ENCODE results near the gene UGGT2. TPM values are rescaled to one million over a fixed set of nuclear protein-coding genes. Genes with fewer than 3 reads are reported as not detected.
"Not testable (repeated sequence)": the region's sequence is repeated elsewhere in the genome, so short reads cannot be mapped to it uniquely, and the experiment has no call there.

The UGGT2 gene
- total RNA-seq, 2 experiments from 2014 or later, result not detected

DNA sequence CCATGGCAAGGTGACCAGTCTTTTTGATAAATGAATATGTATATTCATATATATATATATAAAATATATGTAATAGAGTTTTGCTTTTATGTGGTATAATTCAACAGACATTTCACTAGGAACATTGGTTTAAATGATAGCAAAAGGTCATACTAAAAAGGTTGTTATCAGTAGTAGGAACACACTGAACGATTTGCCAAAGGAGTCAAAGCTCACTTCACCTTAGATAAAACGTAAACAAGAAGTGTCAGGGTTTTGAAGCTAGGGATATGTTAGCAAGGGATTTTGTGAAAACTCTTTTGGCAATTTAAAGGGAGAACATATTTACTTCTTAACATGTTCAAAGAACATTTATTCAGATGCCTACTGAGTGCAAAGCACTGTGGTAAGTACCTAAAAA, 28.7 kb upstream of the UGGT2 start:
- CTCF ChIA-PET, result no interaction called here
- Mint-ChIP-seq H3K9me3 (no peaks in the 10 kb centered on the region), H3K4me1 (no peaks in the 10 kb centered on the region), H3K27me3 (peaks cover 2% of the 10 kb centered on the region), H3K27ac (no peak overlapping the region), H3K36me3 (ENCODE audit: low read depth) (no peaks in the 10 kb centered on the region), H3K4me3 (no peak overlapping the region)
- DNase-seq, result no peak
- POLR2A ChIA-PET, result no interaction called here

DNA sequence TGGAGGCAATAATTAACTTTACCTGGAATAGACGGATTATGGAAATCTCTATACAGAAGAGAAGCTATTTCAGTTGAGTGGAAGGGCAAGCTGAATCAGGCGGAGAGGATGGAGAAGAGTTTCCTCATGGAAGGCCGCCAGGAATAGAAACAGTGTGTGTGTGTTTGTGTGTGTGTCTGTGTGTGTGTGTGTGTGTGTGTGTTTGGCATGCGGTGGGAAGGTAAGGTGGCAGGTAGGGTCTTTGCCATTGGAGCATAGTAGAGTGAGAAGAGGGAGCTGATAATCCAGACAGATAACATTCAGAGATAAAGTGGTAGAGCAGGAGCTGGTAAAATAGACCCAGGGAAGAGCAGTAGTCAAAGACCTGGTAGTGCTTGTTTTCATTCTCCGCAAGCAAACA, 27.5 kb upstream of the UGGT2 start:
- DNase-seq, result no peak
- ChIA-PET POLR2A (no interaction called here), CTCF (no interaction called here)
- no peak overlapping the region for H3K4me3 Mint-ChIP-seq
- no peaks in the 10 kb centered on the region for H3K4me1 Mint-ChIP-seq
- no peaks in the 10 kb centered on the region for H3K36me3 Mint-ChIP-seq (ENCODE audit: low read depth)
- H3K27me3 Mint-ChIP-seq, result peaks cover 2% of the 10 kb centered on the region
- no peak overlapping the region for H3K27ac Mint-ChIP-seq
- H3K9me3 Mint-ChIP-seq, result no peaks in the 10 kb centered on the region

DNA sequence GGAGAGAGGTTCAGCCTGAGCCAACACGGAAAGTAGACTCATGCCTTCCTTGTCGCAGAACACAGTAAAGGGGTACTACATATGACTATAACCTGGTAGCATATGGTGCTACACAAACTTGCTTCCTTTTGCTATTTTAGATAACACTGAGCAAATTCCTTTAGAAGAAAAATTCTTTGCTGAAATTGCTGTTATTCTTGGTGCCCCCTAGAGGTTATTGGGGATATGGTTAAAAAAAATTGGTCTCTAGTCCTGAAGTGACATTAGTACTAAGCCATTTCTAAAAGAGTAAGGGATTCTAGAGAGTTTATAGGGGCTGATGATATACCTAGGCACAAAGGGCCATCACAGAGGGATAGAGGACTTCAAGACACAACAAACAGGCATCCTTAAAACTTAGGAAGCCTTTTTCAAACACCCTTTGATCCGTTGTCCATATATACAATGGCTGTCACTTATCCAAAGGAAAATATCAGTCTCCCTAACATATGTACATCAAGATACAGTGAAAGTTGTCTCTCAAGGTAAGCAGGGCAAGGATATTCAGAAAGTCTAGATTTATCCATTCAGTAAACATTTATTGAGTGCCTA, 22.8 kb upstream of the UGGT2 start:
- H3K27me3 Mint-ChIP-seq, result peaks cover 2% of the 10 kb centered on the region
- no peaks in the 10 kb centered on the region for H3K4me1 Mint-ChIP-seq
- H3K36me3 Mint-ChIP-seq (ENCODE audit: low read depth), result no peaks in the 10 kb centered on the region
- H3K27ac Mint-ChIP-seq, result no peak overlapping the region
- ChIA-PET POLR2A (no interaction called here), CTCF (no interaction called here)
- no peaks in the 10 kb centered on the region for H3K9me3 Mint-ChIP-seq
- no peak overlapping the region for H3K4me3 Mint-ChIP-seq
- DNase-seq, result no peak

DNA sequence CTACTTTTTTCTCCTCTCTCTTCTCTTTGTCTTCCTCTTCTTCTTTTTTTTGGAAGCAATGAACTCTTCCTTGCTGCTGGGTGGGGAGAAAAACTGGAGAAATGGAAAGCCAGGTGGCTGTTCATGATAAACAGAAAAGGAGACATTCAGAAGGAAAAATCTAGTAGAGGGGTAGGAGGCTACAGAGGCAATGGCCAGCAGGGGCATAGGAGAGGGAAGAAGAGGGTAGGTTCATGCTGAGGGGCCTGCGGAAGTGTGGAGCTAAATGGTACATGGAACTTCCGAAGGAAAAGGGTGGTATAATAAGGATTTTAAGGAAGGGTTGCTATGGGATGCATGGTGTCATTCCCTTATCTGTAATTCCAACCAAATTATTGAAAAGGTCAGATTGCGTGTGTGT, 19.2 kb upstream of the UGGT2 start:
- H3K4me1 Mint-ChIP-seq, result no peaks in the 10 kb centered on the region
- no peak for DNase-seq
- no peaks in the 10 kb centered on the region for H3K9me3 Mint-ChIP-seq
- CTCF ChIA-PET, result interaction anchor here (1.2 kb wide), 1 partner anchor 11 kb away, joined by 3 read pairs; no protein-coding TSS in a partner anchor
- POLR2A ChIA-PET, result no interaction called here
- no peak overlapping the region for H3K27ac Mint-ChIP-seq
- H3K36me3 Mint-ChIP-seq (ENCODE audit: low read depth), result no peaks in the 10 kb centered on the region
- H3K4me3 Mint-ChIP-seq, result no peak overlapping the region
- H3K27me3 Mint-ChIP-seq, result no peaks in the 10 kb centered on the region

DNA sequence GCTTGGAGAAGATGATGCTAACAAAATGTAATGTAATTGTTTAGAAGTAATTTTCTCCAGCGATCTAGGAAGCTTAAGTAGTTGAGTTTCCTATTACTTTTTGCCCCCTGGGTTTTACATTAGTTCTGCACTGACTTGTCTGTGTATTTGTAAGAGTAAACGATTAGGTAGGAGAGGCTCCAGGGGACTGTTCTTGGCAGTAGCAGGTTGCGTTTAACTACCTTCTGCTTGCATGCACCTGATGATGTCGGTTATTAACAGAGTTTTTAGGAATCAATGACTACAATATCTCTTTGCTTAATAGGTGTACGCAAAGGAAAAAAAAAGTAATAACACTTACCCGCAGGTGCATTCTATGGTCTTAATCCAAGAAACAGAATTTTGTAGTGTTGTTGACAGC, 18.3 kb upstream of the UGGT2 start:
- no peaks in the 10 kb centered on the region for H3K9me3 Mint-ChIP-seq
- no peaks in the 10 kb centered on the region for H3K4me1 Mint-ChIP-seq
- ChIA-PET CTCF (interaction anchor here (1.1 kb wide), 1 partner anchor 7 kb away, joined by 3 read pairs; no protein-coding TSS in a partner anchor), POLR2A (no interaction called here)
- no peak for DNase-seq
- H3K27ac Mint-ChIP-seq, result no peak overlapping the region
- H3K4me3 Mint-ChIP-seq, result no peak overlapping the region
- H3K36me3 Mint-ChIP-seq (ENCODE audit: low read depth), result no peaks in the 10 kb centered on the region
- no peaks in the 10 kb centered on the region for H3K27me3 Mint-ChIP-seq

DNA sequence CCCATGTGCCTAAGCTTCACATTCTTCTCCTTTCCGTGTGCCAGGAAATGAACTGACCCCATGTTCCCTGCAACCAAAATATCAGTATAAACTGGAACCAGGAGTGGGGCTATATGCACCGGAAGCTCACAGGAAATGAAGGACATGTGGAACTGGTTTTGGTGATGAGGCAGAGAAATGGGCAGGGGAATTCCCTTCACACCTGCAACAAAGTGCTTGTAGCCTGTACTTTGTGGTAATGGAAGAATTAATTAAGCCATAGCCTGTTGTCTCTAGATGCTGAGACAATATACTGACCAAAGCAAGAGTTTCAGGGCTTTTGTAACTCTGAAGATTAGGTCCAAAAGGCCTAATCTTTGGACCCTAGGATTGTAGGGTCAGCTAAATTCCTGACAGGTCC, 15.5 kb upstream of the UGGT2 start:
- CTCF ChIA-PET, result no interaction called here
- H3K27me3 Mint-ChIP-seq, result no peaks in the 10 kb centered on the region
- no peak for DNase-seq
- no peak overlapping the region for H3K27ac Mint-ChIP-seq
- POLR2A ChIA-PET, result no interaction called here
- no peaks in the 10 kb centered on the region for H3K4me1 Mint-ChIP-seq
- H3K4me3 Mint-ChIP-seq, result no peak overlapping the region
- no peaks in the 10 kb centered on the region for H3K36me3 Mint-ChIP-seq (ENCODE audit: low read depth)
- no peaks in the 10 kb centered on the region for H3K9me3 Mint-ChIP-seq

DNA sequence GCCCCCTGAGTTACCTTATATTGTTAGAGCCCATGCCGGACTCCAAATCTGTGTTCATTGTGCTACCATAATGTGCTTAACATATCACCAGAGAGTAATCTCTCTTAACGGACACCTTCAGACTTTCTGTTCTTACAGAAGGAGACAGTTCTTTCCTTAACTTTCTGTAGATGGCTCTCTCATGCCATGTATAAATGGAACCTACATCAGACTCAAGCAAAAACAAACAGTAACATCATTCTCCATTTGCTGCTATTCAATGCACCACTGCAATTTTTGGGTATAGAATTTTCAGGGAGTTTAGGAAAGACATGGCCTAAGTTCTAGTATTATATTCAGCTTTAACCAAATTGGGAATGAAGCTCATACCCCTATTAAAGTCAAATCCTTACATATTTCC, 12.6 kb upstream of the UGGT2 start:
- CTCF ChIA-PET, result no interaction called here
- H3K27ac Mint-ChIP-seq, result no peak overlapping the region
- no peak overlapping the region for H3K4me3 Mint-ChIP-seq
- DNase-seq, result no peak
- no peaks in the 10 kb centered on the region for H3K4me1 Mint-ChIP-seq
- no peaks in the 10 kb centered on the region for H3K27me3 Mint-ChIP-seq
- POLR2A ChIA-PET, result no interaction called here
- H3K36me3 Mint-ChIP-seq (ENCODE audit: low read depth), result no peaks in the 10 kb centered on the region
- no peaks in the 10 kb centered on the region for H3K9me3 Mint-ChIP-seq

DNA sequence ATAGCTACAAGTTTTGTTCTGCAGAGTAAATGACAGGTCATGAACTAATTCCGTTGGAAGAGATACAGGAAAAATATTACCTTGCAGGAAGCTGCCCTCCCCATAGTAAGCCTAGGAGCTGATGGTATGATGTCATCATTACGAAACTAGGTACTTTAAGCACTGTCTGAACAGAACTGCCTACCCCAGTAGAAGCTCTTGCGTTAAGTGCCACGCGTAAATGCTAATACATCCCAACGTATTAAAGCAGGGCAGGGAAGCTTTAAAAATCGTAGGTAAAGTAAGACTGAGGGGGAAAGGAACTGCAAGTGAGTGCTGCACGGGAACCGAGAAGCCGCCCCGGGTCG, 572 bp downstream of the UGGT2 start:
- ChIA-PET POLR2A (no interaction called here), CTCF (no interaction called here)
- Mint-ChIP-seq H3K9me3 (peaks cover 12% of the 10 kb centered on the region), H3K27ac (no peak overlapping the region), H3K4me3 (peak overlapping the region; percentile 45), H3K4me1 (peaks cover 5% of the 10 kb centered on the region), H3K36me3 (ENCODE audit: low read depth) (no peaks in the 10 kb centered on the region), H3K27me3 (peaks cover 28% of the 10 kb centered on the region)
- no peak for DNase-seq

DNA sequence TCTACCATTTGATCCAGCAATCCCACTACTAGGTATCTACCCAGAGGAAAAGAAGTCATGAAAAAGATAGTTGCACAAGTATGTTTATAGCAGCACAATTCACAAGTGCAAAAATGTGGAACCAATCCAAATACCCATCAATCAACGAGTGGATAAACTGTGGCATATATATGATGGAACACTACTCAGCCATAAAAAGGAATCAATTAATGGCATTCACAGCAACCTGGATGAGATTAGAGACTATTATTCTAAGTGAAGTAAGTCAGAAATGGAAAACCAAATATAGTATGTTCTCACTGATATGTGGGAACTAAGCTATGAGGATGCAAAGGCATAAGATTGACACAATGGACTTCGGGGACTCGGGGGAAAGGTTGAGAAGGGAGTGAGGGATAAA, 1.3 kb downstream of the UGGT2 start:
- H3K9me3 Mint-ChIP-seq, result peaks cover 12% of the 10 kb centered on the region
- H3K27ac Mint-ChIP-seq; H3K4me3 Mint-ChIP-seq; H3K4me1 Mint-ChIP-seq; CTCF ChIA-PET; DNase-seq; POLR2A ChIA-PET; H3K36me3 Mint-ChIP-seq (ENCODE audit: low read depth): not testable (repeated sequence)
- peaks cover 28% of the 10 kb centered on the region for H3K27me3 Mint-ChIP-seq

DNA sequence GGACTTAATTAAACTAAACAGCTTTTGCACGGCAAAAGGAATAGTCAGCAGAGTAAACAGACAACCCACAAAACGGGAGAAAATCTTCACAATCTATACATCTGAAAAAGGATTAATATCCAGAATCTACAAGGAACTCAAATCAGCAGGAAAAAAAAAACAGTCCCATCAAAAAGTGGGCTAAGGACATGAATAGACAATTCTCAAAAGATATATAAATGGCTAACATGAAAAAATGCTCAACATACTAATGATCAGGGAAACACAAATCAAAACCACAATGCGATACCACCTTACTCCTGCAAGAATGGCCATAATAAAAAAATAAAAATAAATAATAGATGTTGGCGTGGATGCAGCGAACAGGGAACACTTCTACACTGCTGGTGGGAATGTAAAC, 1.7 kb downstream of the UGGT2 start:
- CTCF ChIA-PET; H3K4me3 Mint-ChIP-seq; H3K4me1 Mint-ChIP-seq; POLR2A ChIA-PET; H3K27ac Mint-ChIP-seq; DNase-seq; H3K36me3 Mint-ChIP-seq (ENCODE audit: low read depth): not testable (repeated sequence)
- Mint-ChIP-seq H3K9me3 (peaks cover 12% of the 10 kb centered on the region), H3K27me3 (peaks cover 28% of the 10 kb centered on the region)

DNA sequence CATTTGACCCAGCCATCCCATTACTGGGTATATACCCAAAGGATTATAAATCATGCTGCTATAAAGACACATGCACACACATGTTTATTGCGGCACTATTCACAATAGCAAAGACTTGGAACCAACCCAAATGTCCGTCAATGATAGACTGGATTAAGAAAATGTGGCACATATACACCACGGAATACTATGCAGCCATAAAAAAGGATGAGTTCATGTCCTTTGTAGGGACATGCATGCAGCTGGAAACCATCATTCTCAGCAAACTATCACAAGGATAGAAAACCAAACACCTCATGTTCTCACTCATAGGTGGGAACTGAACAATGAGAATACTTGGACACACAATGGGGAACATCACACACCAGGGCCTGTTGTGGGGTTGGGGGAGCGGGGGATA, 2.2 kb downstream of the UGGT2 start:
- DNase-seq, CTCF ChIA-PET: not testable (repeated sequence)
- H3K9me3 Mint-ChIP-seq, result peaks cover 12% of the 10 kb centered on the region

DNA sequence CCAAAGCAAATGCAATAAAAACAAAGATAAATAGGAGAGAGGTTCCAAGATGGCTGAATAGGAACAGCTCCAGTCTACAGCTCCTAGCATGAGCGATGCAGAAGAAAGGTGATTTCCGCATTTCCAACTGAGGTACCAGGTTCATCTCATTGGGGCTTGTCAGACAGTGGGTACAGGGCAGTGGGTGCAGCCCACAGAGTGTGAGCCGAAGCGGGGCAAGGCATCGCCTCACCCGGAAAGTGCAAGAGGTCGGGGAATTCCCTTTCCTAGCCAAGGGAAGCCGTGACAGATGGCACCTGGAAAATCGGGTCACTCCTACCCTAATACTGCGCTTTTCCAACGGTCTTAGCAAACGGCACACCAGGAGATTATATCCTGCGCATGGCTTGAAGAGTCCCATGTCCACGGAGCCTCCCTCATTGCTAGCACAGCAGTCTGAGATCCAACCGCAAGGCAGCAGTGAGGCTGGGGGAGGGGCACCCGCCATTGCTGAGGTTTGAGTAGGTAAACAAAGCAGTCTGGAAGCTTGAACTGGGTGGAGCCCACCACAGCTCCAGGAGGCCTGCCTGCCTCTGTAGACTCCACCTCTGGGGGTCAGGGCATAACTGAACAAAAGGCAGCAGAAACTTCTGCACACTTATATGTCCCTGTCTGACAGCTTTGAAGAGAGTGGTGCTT, 6.6 kb downstream of the UGGT2 start:
- H3K9me3 Mint-ChIP-seq; POLR2A ChIA-PET; H3K27ac Mint-ChIP-seq; H3K4me3 Mint-ChIP-seq; DNase-seq; H3K27me3 Mint-ChIP-seq; H3K4me1 Mint-ChIP-seq; H3K36me3 Mint-ChIP-seq (ENCODE audit: low read depth); CTCF ChIA-PET: not testable (repeated sequence)

More for the DNA sequence above, 2.2 kb downstream of the UGGT2 start:
- H3K27ac Mint-ChIP-seq; POLR2A ChIA-PET; H3K36me3 Mint-ChIP-seq (ENCODE audit: low read depth); H3K4me1 Mint-ChIP-seq; H3K4me3 Mint-ChIP-seq: not testable (repeated sequence)
- peaks cover 28% of the 10 kb centered on the region for H3K27me3 Mint-ChIP-seq

DNA sequence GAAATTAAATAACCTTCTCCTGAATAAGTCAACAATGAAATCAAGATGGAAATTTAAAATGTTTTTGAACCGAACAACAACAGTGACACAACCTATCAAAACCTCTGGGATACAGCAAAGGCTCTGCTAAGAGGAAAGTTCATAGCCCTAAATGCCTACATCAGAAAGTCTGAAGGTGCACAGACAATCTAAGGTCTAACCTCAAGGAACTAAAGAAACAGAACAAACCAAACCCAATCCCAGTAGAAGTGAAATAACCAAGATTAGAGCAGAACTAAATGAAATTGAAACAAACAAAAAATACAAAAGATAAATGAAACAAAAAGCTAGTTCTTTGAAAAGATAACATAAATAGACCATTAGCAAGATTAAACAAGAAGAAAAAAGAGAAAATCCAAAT, 9.0 kb downstream of the UGGT2 start:
- ChIA-PET CTCF (no interaction called here), POLR2A (no interaction called here)
- peaks cover 5% of the 10 kb centered on the region for H3K27me3 Mint-ChIP-seq
- H3K4me3 Mint-ChIP-seq, result no peak overlapping the region
- H3K9me3 Mint-ChIP-seq, result no peaks in the 10 kb centered on the region
- DNase-seq, result no peak
- H3K4me1 Mint-ChIP-seq, result no peaks in the 10 kb centered on the region
- no peaks in the 10 kb centered on the region for H3K36me3 Mint-ChIP-seq (ENCODE audit: low read depth)
- no peak overlapping the region for H3K27ac Mint-ChIP-seq

DNA sequence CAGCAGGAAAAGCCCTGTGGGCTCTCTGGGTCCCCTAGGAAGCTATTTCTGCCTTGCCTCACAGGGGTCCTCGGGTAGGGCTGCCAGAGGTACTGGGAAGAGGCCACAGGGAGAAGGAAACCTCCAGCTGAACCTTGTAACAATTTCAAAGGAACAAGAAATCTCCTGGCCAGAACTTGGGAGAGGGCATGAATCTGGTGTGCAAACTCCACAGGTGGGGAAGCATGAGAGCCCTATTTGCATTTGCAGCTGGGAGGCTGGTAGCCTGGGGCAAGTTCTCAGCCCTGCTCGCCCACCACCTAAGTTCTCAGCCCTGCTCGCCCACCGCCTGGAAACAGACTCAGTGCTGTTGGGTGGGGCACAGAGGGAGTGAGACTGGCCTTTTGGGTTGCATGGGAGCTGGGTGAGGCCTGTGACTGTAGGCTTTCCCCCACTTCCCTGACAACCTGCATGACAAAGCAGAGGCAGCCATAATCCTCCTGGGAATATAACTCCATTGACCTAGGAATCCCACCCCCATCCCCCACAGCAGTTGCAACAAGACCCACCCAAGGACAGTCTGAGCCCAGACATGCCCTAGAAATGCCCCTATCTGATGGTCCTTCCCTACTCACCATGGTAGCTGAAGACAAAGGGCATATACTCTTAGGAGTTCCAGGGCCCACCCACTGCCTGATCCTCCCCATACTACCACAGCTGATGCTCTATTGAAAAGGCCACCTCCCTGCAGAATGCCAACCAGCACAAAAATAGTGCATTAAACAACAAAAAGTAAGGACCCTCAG, 11.7 kb downstream of the UGGT2 start:
- DNase-seq, result no peak
- H3K9me3 Mint-ChIP-seq, result no peaks in the 10 kb centered on the region
- H3K27me3 Mint-ChIP-seq, result no peaks in the 10 kb centered on the region
- no peak overlapping the region for H3K4me3 Mint-ChIP-seq
- H3K27ac Mint-ChIP-seq, result no peak overlapping the region
- ChIA-PET CTCF (no interaction called here), POLR2A (no interaction called here)
- no peaks in the 10 kb centered on the region for H3K36me3 Mint-ChIP-seq (ENCODE audit: low read depth)
- H3K4me1 Mint-ChIP-seq, result no peaks in the 10 kb centered on the region
